Body of pancreas (tissue), 4 donors: ENCODE data around the gene SLC26A4. TPM values are rescaled to one million over a fixed set of nuclear protein-coding genes. Genes with fewer than 3 reads are reported as not detected.

Experiments
- ATAC-seq: fragments of 150-250 bp; one replicate; pipeline ENCODE4 v1.9.1; 2016
- DNase-seq, 4 donors: peaks; one replicate each; pipeline ENCODE4 v3.0.0-alpha.2; 2019
- H3K27ac ChIP-seq, 4 donors: fragments of 200-600 bp; sonication (generic); 1 replicate in 3 of 4; 2 replicates in 1 of 4; pipeline versions ENCODE4 v1.5.1 to v1.6.1; 2016 to 2019; ENCODE audit warnings: mild to moderate bottlenecking in 1 of 4, mixed read lengths in 1 of 4, moderate library complexity in 1 of 4
- H3K27me3 ChIP-seq, 2 donors: fragments of 200-600 bp; sonication (generic); one replicate each; pipeline ENCODE4 v1.6.0; 2016; ENCODE audit warnings: mild to moderate bottlenecking in 1 of 2
- H3K36me3 ChIP-seq, 2 donors: fragments of 200-600 bp; sonication (generic); replicated peaks in 1 of 2; 2 replicates each; pipeline ENCODE4 v1.5.1; 2016; ENCODE audit warnings: low read depth in 2 of 2; ENCODE audit not compliant: insufficient read depth in 1 of 2
- H3K4me1 ChIP-seq: fragments of 200-600 bp; sonication (generic); one replicate; pipeline ENCODE4 v1.6.0; 2016
- H3K4me3 ChIP-seq, 2 donors: fragments of 200-600 bp; sonication (generic); 1 replicate in 1 of 2; 2 replicates in 1 of 2; pipeline ENCODE4 v1.5.1; 2016 to 2019
- H3K9me3 ChIP-seq, 3 donors: fragments of 200-600 bp; sonication (generic); 1 replicate in 2 of 3; 2 replicates in 1 of 3; pipeline ENCODE4 v1.5.1; 2016
- CTCF ChIP-seq, 7 experiments: fragments of 450-650 bp in 4 of 7; fragments of 200-600 bp in 3 of 7; sonication (generic) in 3 of 7; IDR thresholded peaks; one replicate each; pipeline ENCODE4 v1.5.1; 2016 to 2019; ENCODE audit warnings: antibody characterized with exemption in 7 of 7
- POLR2A ChIP-seq, 3 donors: fragments of 450-650 bp; IDR thresholded peaks; one replicate each; pipeline ENCODE4 v1.6.1; 2016; ENCODE audit warnings: antibody characterized with exemption in 3 of 3, mild to moderate bottlenecking in 2 of 3
- WGBS, 2 donors: methylation state at CpG; one replicate each; pipeline ENCODE4 v1.1.5; 2017; 5-methylcytosine and 5-hydroxymethylcytosine counted together
- intact Hi-C: fragments of 100-400 bp; cut with DNase I; formaldehyde crosslinking; loops from one replicate; pipeline ENCODE4 v1.15.1; 2023
- small RNA-seq: library from RNA; depleted of rRNA; stranded (forward); fragments of <200 nt; gene quantifications from one replicate; pipeline ENCODE3, GENCODE V24; 2016
- total RNA-seq, 2 donors: library from RNA; depleted of rRNA; stranded (reverse); fragments of >200 nt; gene quantifications; one replicate each; pipeline ENCODE4 v1.1.0, GENCODE V29; 2016

Gene SLC26A4
- total RNA-seq, 2 donors from 2014 or later = 0.26 to 0.33 TPM

GRCh38 chr7:107754642-107755041 lies 94.0 kb downstream of the SLC26A4 start:
- H3K36me3 ChIP-seq = peaks cover 5 to 36% of the 10 kb centered on the region in 2 donors
- H3K27me3 ChIP-seq = no peaks in the 10 kb centered on the region
- intact Hi-C loops = no loop called here
- no peaks in the 10 kb centered on the region for H3K4me1 ChIP-seq
- H3K4me3 ChIP-seq = no peak overlapping the region
- DNase-seq = no peak
- H3K27ac ChIP-seq = no peak overlapping the region
- 99 to 100% methylated on average over 2 of the region's 2 CpGs for WGBS, 2 donors
- no peaks in the 10 kb centered on the region for H3K9me3 ChIP-seq
- no peak for ATAC-seq
- TF ChIP-seq CTCF (IDR thresholded peaks at IDR 0.05) (no peak), POLR2A (IDR thresholded peaks at IDR 0.05) (no peak)

GRCh38 chr7:107758667-107759066 lies 98.0 kb downstream of the SLC26A4 start:
- WGBS, 2 donors = 78 to 100% methylated on average over 1 of the region's 1 CpG
- intact Hi-C loops = no loop called here

GRCh38 chr7:107767391-107767790 lies 106.8 kb downstream of the SLC26A4 start:
- 95 to 96% methylated on average over 2 of the region's 2 CpGs for WGBS, 2 donors
- Histone ChIP-seq H3K27me3 (no peaks in the 10 kb centered on the region), H3K4me3 (no peak overlapping the region), H3K36me3 (no peaks in the 10 kb centered on the region), H3K27ac (no peak overlapping the region), H3K4me1 (no peaks in the 10 kb centered on the region), H3K9me3 (no peaks in the 10 kb centered on the region)
- intact Hi-C loops = no loop called here
- DNase-seq (no peak), ATAC-seq (no peak)
- no peak for TF ChIP-seq POLR2A (IDR thresholded peaks at IDR 0.05)
- no peak for TF ChIP-seq CTCF (IDR thresholded peaks at IDR 0.05)

More at GRCh38 chr7:107758667-107759066, 98.0 kb downstream of the SLC26A4 start:
- Histone ChIP-seq H3K9me3 (no peaks in the 10 kb centered on the region), H3K27ac (no peak overlapping the region), H3K4me1 (no peaks in the 10 kb centered on the region), H3K27me3 (no peaks in the 10 kb centered on the region), H3K36me3 (peaks cover 5 to 22% of the 10 kb centered on the region in 2 donors), H3K4me3 (no peak overlapping the region)
- no peak for ATAC-seq
- DNase-seq = no peak
- TF ChIP-seq POLR2A (IDR thresholded peaks at IDR 0.05) (no peak), CTCF (IDR thresholded peaks at IDR 0.05) (no peak)

Small RNA genes within 50 kb of the gene (small RNA-seq; reads per million reads assigned to genes)
- not detected for gene BANF1P5

Other genes with a start within 250 kb of the SLC26A4 start
- not detected for gene GPR22, start 190.8 kb upstream of the SLC26A4 start, total RNA-seq
- gene COG5, start 96.9 kb upstream of the SLC26A4 start, total RNA-seq = 100 to 1,000 TPM in 1 of 2 donors, 10 to 100 TPM in 1; 50.1 to 102 TPM
- 1 to 10 TPM; 6.9 to 7.5 TPM for gene DUS4L, start 96.9 kb upstream of the SLC26A4 start, total RNA-seq
- 10 to 100 TPM; 20.8 to 37.9 TPM for gene BCAP29, start 80.6 kb upstream of the SLC26A4 start, total RNA-seq
- gene CBLL1, start 83.3 kb downstream of the SLC26A4 start, total RNA-seq = 10 to 100 TPM; 15.0 to 16.2 TPM
- gene SLC26A3, start 142.4 kb downstream of the SLC26A4 start, total RNA-seq = not detected
- gene DLD, start 230.4 kb downstream of the SLC26A4 start, total RNA-seq = 100 to 1,000 TPM in 1 of 2 donors, 10 to 100 TPM in 1; 53.7 to 123 TPM